Endothelial cell of umbilical vein (primary cell): ENCODE measurements around the gene THOC5.

ENCODE experiments used
- CTCF ChIP-seq, 2 donors: IDR thresholded peaks; 1 replicate in 1 of 2; 2 replicates in 1 of 2; pipeline ENCODE4 v1.5.1; 2011; ENCODE audit warnings: low read length in 2 of 2, mild to moderate bottlenecking in 2 of 2, moderate library complexity in 2 of 2, control low read depth in 1 of 2, inconsistent platforms in 1 of 2, low read depth in 1 of 2; ENCODE audit not compliant: insufficient read depth in 1 of 2; ENCODE audit errors: extremely low read depth in 1 of 2
- EZH2 ChIP-seq: IDR thresholded peaks from 2 replicates; pipeline ENCODE4 v1.6.1; 2012; ENCODE audit warnings: borderline replicate concordance, low read depth, mild to moderate bottlenecking, moderate library complexity, low read length, inconsistent platforms; ENCODE audit not compliant: severe bottlenecking
- FOS ChIP-seq: IDR thresholded peaks from 2 replicates; pipeline ENCODE4 v1.6.1; 2011; ENCODE audit warnings: mild to moderate bottlenecking, low read length, moderate library complexity, borderline replicate concordance; ENCODE audit not compliant: insufficient read depth
- JUN ChIP-seq: IDR thresholded peaks from 2 replicates; pipeline ENCODE4 v1.6.1; 2011; ENCODE audit warnings: borderline replicate concordance, low read depth; ENCODE audit not compliant: insufficient read length, insufficient read depth
- POLR2A ChIP-seq: IDR thresholded peaks from 2 replicates; pipeline ENCODE4 v1.6.1; 2012; ENCODE audit warnings: low read depth, mild to moderate bottlenecking, control low read depth, low read length
- POLR2AphosphoS5 ChIP-seq: IDR thresholded peaks from 2 replicates; pipeline ENCODE4 v1.6.1; 2012; ENCODE audit warnings: low read depth, mild to moderate bottlenecking, control low read depth, low read length, moderate library complexity; ENCODE audit not compliant: insufficient read depth
- TF ChIP-seq, protein P1 (sequence below): IDR thresholded peaks from 2 replicates; pipeline ENCODE4 v1.6.1; 2011; ENCODE audit not compliant: insufficient read depth, insufficient read length

GRCh38 chr22:29493636-29494035 lies 59.9 kb downstream of the THOC5 start:
- TF ChIP-seq POLR2A, result no peak
- no peak for TF ChIP-seq CTCF (IDR thresholded peaks at IDR 0.05; ENCODE audit: extremely low read depth in 1 of 2, insufficient read depth in 1 of 2, low read depth in 1 of 2, low read length in 2 of 2)
- TF ChIP-seq EZH2, result no peak
- TF ChIP-seq POLR2AphosphoS5, result no peak
- TF ChIP-seq JUN, result no peak
- TF ChIP-seq, protein P1, sequence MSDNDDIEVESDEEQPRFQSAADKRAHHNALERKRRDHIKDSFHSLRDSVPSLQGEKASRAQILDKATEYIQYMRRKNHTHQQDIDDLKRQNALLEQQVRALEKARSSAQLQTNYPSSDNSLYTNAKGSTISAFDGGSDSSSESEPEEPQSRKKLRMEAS, result no peak
- TF ChIP-seq FOS, result no peak
